ENCODE results near the gene CEP55.
"Not testable (repeated sequence)": the region's sequence is repeated elsewhere in the genome, so short reads cannot be mapped to it uniquely, and the experiment has no call there.

DNA sequence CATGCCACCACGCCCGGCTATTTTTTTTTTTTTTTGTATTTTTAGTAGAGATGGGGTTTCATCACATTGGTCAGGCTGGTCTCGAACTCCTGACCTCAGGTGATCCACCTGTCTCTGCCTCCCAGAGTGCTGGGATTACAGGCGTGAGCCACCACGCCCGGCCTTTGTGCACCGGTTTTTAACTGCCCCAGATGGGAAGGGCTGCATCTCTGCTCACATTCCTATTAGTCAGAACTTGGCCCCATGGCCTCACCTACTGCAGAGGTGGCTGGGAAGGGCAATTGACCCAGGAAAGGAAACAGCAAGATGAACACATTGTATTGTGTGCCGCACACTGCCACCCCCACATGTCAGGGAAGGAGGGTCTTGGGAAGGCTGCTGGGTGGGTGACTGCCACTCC, 50.6 kb downstream of the CEP55 start:
- TF ChIP-seq, protein P1, sequence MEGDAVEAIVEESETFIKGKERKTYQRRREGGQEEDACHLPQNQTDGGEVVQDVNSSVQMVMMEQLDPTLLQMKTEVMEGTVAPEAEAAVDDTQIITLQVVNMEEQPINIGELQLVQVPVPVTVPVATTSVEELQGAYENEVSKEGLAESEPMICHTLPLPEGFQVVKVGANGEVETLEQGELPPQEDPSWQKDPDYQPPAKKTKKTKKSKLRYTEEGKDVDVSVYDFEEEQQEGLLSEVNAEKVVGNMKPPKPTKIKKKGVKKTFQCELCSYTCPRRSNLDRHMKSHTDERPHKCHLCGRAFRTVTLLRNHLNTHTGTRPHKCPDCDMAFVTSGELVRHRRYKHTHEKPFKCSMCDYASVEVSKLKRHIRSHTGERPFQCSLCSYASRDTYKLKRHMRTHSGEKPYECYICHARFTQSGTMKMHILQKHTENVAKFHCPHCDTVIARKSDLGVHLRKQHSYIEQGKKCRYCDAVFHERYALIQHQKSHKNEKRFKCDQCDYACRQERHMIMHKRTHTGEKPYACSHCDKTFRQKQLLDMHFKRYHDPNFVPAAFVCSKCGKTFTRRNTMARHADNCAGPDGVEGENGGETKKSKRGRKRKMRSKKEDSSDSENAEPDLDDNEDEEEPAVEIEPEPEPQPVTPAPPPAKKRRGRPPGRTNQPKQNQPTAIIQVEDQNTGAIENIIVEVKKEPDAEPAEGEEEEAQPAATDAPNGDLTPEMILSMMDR (IDR thresholded peaks at IDR 0.05), result not testable (repeated sequence)
- TF ChIP-seq ZFX (IDR thresholded peaks at IDR 0.05; ENCODE audit: borderline replicate concordance), result not testable (repeated sequence)
